Colonic mucosa (tissue), 4 donors: Measurements from ENCODE around the gene CDNF. TPM values are rescaled to one million over a fixed set of nuclear protein-coding genes. Genes with fewer than 3 reads are reported as not detected.

ENCODE experiments used
- DNase-seq: peaks from one replicate; pipeline ENCODE4 v3.0.0-alpha.2; 2020
- H3K27ac ChIP-seq: fragments of 200-600 bp; one replicate; pipeline ENCODE4 v1.8.0; 2021
- H3K27me3 ChIP-seq: fragments of 200-600 bp; one replicate; pipeline ENCODE4 v1.8.0; 2021
- H3K36me3 ChIP-seq: fragments of 200-600 bp; one replicate; pipeline ENCODE4 v1.8.0; 2021
- H3K4me1 ChIP-seq: fragments of 200-600 bp; one replicate; pipeline ENCODE4 v1.8.0; 2021; ENCODE audit warnings: mild to moderate bottlenecking
- H3K4me3 ChIP-seq: fragments of 200-600 bp; one replicate; pipeline ENCODE4 v1.8.0; 2021
- H3K9ac ChIP-seq, 2 donors: one replicate each; pipeline ENCODE4 v1.7.0; 2013; ENCODE audit warnings: control low read depth in 2 of 2, low read depth in 2 of 2, low read length in 2 of 2
- H3K9me3 ChIP-seq: fragments of 200-600 bp; one replicate; pipeline ENCODE4 v1.8.0; 2021
- CTCF ChIP-seq: fragments of 200-600 bp; IDR thresholded peaks from one replicate; pipeline ENCODE4 v1.8.0; 2022; ENCODE audit warnings: antibody characterized with exemption, mild to moderate bottlenecking
- intact Hi-C: fragments of 100-400 bp; cut with DNase I; formaldehyde crosslinking; loops from one replicate; pipeline ENCODE4 v1.14.1; 2022
- total RNA-seq, 2 donors: library from RNA; stranded (reverse); fragmentation: NEBNext Ultra II Directional in 1 of 2; extraction: Animal tissue kit (Norgen Biotek cat#: 25700) in 1 of 2; gene quantifications; one replicate each; pipeline ENCODE4 v1.2.1, GENCODE V29; 2021
- donor health status: healthy.
- donor health status: DM: no; HTN: no; CAD: no.
- donor health status: DM: no; HTN: no; CAD: no.

CDNF gene
- total RNA-seq, 2 donors from 2014 or later = 0.82 to 1.4 TPM

DNA sequence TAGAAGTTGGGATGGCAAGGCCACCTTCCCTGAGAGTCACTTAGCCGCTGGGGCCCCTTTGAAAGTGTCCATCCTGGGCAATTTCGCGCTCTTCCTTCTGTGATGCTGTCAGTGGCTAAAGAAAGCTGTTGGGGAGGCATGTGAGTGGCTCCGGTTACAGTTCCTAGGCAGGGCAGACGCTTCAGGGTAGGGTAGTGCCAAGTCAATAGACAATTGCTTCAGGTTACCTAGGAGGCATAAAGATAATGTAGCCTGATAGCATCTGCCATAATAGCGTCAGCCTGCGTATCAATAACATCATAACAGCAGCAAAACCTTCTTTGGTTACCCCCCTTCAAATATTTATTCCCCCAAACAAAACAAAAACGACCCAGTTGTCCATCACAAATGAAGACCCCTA is 63.0 kb downstream of the CDNF start, which contains the start of gene FAM107B:
Gene FAM107B (minus strand): TSS at position 101 of the 400 bp plus-strand sequence. CDS start 234 bp downstream, outside the sequence.
- Histone ChIP-seq H3K27me3 (no peaks in the 10 kb centered on the region), H3K4me3 (no peak within 1 kb of the TSS), H3K27ac (no peak within 1 kb of the TSS), H3K9ac (no peak within 1 kb of the TSS), H3K4me1 (peaks cover 5% of the 10 kb centered on the region), H3K9me3 (no peaks in the 10 kb centered on the region), H3K36me3 (no peaks in the 10 kb centered on the region)
- TF ChIP-seq CTCF = no peak
- no peak for DNase-seq
- intact Hi-C loops = no loop called here

GRCh38 chr10:14774214-14774580 is 63.6 kb downstream of the CDNF start:
- intact Hi-C loops = no loop called here
- Histone ChIP-seq H3K27ac (no peak overlapping the region), H3K27me3 (no peaks in the 10 kb centered on the region), H3K36me3 (no peaks in the 10 kb centered on the region), H3K9ac (no peak overlapping the region), H3K9me3 (no peaks in the 10 kb centered on the region), H3K4me3 (no peak overlapping the region), H3K4me1 (no peaks in the 10 kb centered on the region)
- DNase-seq = no peak
- TF ChIP-seq CTCF = no peak

- Histone ChIP-seq H3K9me3 (no peaks in the 10 kb centered on the region), H3K9ac (no peak overlapping the region), H3K4me3 (no peak overlapping the region), H3K4me1 (no peaks in the 10 kb centered on the region), H3K36me3 (no peaks in the 10 kb centered on the region), H3K27ac (no peak overlapping the region), H3K27me3 (no peaks in the 10 kb centered on the region)
- peak; percentile 15 for TF ChIP-seq CTCF
- DNase-seq = no peak
- intact Hi-C loops = no loop called here
Measured at GRCh38 chr10:14773551-14774213, 64.2 kb downstream of the CDNF start.

GRCh38 chr10:14772399-14772798 is 65.4 kb downstream of the CDNF start:
- H3K27ac ChIP-seq = no peak overlapping the region
- no peak for DNase-seq
- intact Hi-C loops = no loop called here

DNA sequence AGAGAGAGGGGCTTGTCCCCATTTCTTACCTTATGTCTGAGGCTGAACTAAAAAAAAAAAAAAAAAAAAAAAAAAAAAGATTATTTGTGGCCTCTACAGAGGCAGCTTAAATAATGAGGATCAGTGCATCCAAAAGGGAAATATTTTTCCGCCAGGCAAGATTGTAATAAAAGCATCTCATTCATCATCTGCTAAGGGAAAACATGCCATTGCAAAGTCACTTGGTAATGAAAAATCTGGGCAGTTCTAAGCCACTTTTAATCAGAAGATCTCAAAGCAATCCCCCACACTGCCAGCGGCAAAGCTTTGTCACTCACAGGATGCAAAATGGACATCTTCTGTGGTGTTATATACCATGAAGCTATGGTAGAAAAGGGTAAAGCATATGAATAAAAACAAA is 66.9 kb downstream of the CDNF start:
- Histone ChIP-seq H3K4me3 (no peak overlapping the region), H3K9me3 (no peaks in the 10 kb centered on the region), H3K27ac (no peak overlapping the region), H3K36me3 (no peaks in the 10 kb centered on the region), H3K9ac (no peak overlapping the region), H3K4me1 (no peaks in the 10 kb centered on the region), H3K27me3 (no peaks in the 10 kb centered on the region)
- no peak for DNase-seq
- TF ChIP-seq CTCF = no peak
- intact Hi-C loops = no loop called here

More at GRCh38 chr10:14772399-14772798, 65.4 kb downstream of the CDNF start:
- Histone ChIP-seq H3K4me3 (no peak overlapping the region), H3K9me3 (no peaks in the 10 kb centered on the region), H3K4me1 (no peaks in the 10 kb centered on the region), H3K36me3 (no peaks in the 10 kb centered on the region), H3K9ac (no peak overlapping the region), H3K27me3 (no peaks in the 10 kb centered on the region)
- no peak for TF ChIP-seq CTCF

Other genes starting within 250 kb of the CDNF start
- 10 to 100 TPM; 36.3 to 71.5 TPM for gene FAM107B, start 63.1 kb downstream of the CDNF start, total RNA-seq
- 10 to 100 TPM; 18.1 to 20.2 TPM for gene HSPA14, start 269 bp upstream of the CDNF start, total RNA-seq
- 10 to 100 TPM; 12.2 to 14.6 TPM for gene MSANTD7, start 269 bp upstream of the CDNF start, total RNA-seq
- 10 to 100 TPM in 1 of 2 donors, 1 to 10 TPM in 1; 6.1 to 20.2 TPM for gene SUV39H2, start 40.8 kb upstream of the CDNF start, total RNA-seq
- 10 to 100 TPM; 11.0 to 19.0 TPM for gene DCLRE1C, start 116.1 kb upstream of the CDNF start, total RNA-seq
- under 1 TPM in 1 of 2 donors, not detected in 1; 0.58 TPM for gene MEIG1, start 121.4 kb upstream of the CDNF start, total RNA-seq
- gene OLAH, start 205.9 kb upstream of the CDNF start, total RNA-seq = not detected